Glutamatergic neuron (in vitro differentiated cells): ENCODE measurements around the gene BPNT1. TPM values are rescaled to one million over a fixed set of nuclear protein-coding genes. Genes with fewer than 3 reads are reported as not detected.
A peak's percentile ranks its signal among the peaks of the same experiment; 100 is the strongest.
"Not testable (repeated sequence)": the region's sequence is repeated elsewhere in the genome, so short reads cannot be mapped to it uniquely, and the experiment has no call there.

Source experiments
- DNase-seq: peaks from one replicate; pipeline ENCODE4 v3.0.0; 2022
- H3K27ac Mint-ChIP-seq: one replicate; pipeline ENCODE4 v1.8.0; 2020; ENCODE audit warnings: mild to moderate bottlenecking, mixed read lengths, inconsistent platforms; ENCODE audit not compliant: unreplicated experiment
- H3K27me3 Mint-ChIP-seq: one replicate; pipeline ENCODE4 v1.8.0; 2020; ENCODE audit warnings: mild to moderate bottlenecking, moderate library complexity, mixed read lengths, inconsistent platforms; ENCODE audit not compliant: unreplicated experiment
- H3K36me3 Mint-ChIP-seq: one replicate; pipeline ENCODE4 v1.8.0; 2020; ENCODE audit warnings: mild to moderate bottlenecking, mixed read lengths, inconsistent platforms; ENCODE audit not compliant: unreplicated experiment
- H3K4me1 Mint-ChIP-seq: one replicate; pipeline ENCODE4 v1.8.0; 2020; ENCODE audit warnings: mild to moderate bottlenecking, low read depth, mixed read lengths, inconsistent platforms; ENCODE audit not compliant: unreplicated experiment
- H3K4me3 Mint-ChIP-seq: one replicate; pipeline ENCODE4 v1.8.0; 2020; ENCODE audit warnings: mild to moderate bottlenecking, mixed read lengths, inconsistent platforms; ENCODE audit not compliant: unreplicated experiment
- H3K9me3 Mint-ChIP-seq: one replicate; pipeline ENCODE4 v1.8.0; 2020; ENCODE audit warnings: mild to moderate bottlenecking, moderate library complexity, mixed read lengths, inconsistent platforms; ENCODE audit not compliant: unreplicated experiment
- total RNA-seq: library from RNA; stranded (reverse); fragmentation: NEBNext Ultra II Directional; extraction: Animal tissue kit (Norgen Biotek cat#: 25700); gene quantifications from one replicate; pipeline ENCODE4 v1.2.1, GENCODE V29; 2021; ENCODE audit not compliant: unreplicated experiment
- TF ChIP-seq, protein P1 (sequence below): fragments of 200-600 bp; sonication (generic); IDR thresholded peaks from one replicate; pipeline ENCODE4 v1.5.0; 2021; ENCODE audit not compliant: partially characterized antibody, unreplicated experiment

Gene BPNT1
- total RNA-seq, 1 donor from 2014 or later = 26.0 TPM

DNA sequence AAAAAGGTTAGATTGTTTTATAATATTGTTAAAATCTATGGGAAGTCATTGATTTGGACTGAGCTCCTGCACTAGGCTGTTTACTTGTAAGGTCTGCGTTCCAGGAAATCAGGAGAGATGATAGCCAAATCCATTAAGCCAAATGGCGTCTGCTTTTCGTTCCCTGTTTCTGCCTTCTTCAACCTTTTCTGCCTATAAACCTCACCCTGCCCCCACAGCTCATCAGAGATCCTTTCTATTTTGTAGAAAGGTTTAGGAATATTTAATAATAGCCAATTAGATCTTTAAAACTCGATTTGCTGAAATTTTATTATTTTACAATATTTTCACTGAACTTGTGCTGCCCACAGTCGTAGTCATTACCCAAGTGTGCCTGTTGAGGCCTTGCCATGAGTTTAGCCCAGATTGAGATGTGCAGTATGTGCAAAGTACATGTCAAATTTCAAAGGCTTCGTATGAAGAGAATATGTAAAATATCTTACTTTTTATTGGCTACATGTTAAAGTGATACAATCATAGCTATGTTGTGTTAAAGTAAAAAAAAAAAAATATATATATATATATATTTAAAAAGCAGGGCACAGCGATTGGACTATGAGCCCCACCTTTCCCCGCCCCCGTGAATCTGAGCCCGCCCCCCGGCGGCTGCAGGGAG lies 3.9 kb upstream of the BPNT1 start:
- DNase-seq = no peak
- Mint-ChIP-seq H3K27ac (no peak overlapping the region), H3K9me3 (peaks cover 5% of the 10 kb centered on the region), H3K27me3 (peaks cover 4% of the 10 kb centered on the region), H3K36me3 (no peaks in the 10 kb centered on the region), H3K4me3 (peak overlapping the region; percentile 46), H3K4me1 (no peaks in the 10 kb centered on the region)
- TF ChIP-seq, protein P1, sequence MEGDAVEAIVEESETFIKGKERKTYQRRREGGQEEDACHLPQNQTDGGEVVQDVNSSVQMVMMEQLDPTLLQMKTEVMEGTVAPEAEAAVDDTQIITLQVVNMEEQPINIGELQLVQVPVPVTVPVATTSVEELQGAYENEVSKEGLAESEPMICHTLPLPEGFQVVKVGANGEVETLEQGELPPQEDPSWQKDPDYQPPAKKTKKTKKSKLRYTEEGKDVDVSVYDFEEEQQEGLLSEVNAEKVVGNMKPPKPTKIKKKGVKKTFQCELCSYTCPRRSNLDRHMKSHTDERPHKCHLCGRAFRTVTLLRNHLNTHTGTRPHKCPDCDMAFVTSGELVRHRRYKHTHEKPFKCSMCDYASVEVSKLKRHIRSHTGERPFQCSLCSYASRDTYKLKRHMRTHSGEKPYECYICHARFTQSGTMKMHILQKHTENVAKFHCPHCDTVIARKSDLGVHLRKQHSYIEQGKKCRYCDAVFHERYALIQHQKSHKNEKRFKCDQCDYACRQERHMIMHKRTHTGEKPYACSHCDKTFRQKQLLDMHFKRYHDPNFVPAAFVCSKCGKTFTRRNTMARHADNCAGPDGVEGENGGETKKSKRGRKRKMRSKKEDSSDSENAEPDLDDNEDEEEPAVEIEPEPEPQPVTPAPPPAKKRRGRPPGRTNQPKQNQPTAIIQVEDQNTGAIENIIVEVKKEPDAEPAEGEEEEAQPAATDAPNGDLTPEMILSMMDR = no peak

DNA sequence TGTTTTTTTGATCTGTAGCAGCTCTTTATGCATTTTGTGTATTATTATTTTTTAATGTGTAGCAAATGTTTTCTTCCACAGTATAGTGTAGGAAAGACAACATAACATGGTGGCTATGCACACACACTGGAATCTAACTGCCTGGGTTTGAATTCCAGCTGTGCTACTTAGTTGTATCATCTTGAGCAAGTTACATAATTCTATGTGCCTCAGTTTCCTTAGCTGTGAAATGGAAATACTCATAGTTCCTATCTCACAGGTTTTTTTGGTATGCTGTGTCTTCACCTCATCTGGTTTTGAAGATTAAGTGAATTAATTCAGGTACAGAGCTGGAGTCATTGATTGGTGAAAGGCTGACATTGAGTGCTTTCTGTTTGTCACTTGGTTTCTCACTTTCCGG lies 3.1 kb upstream of the BPNT1 start:
- H3K4me3 Mint-ChIP-seq = no peak overlapping the region
- TF ChIP-seq, protein P1 = no peak
- DNase-seq = no peak
- no peak overlapping the region for H3K27ac Mint-ChIP-seq
- no peaks in the 10 kb centered on the region for H3K36me3 Mint-ChIP-seq
- H3K27me3 Mint-ChIP-seq = peaks cover 4% of the 10 kb centered on the region
- peaks cover 2% of the 10 kb centered on the region for H3K9me3 Mint-ChIP-seq
- no peaks in the 10 kb centered on the region for H3K4me1 Mint-ChIP-seq

DNA sequence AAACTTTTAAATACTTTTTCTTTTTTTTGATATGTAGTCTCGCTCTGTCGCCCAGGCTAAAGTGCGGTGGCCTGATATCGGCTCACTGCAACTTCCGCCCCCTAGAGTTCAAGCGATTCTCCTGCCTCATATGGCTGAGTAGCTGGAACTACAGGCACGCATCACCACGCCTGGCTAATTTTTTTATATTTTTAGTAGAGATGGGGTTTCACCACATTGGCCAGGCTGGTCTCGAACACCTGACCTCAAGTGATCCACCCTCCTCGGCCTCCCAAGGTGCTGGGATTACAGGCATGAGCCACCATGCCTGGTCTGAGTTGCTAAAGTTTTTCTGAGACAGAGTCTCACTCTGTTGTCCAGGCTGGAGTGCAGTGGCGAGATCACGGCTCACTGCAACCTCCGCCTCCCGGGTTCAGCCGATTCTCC lies 3.3 kb downstream of the BPNT1 start:
- not testable (repeated sequence) for H3K27ac Mint-ChIP-seq, H3K4me1 Mint-ChIP-seq, H3K27me3 Mint-ChIP-seq, H3K4me3 Mint-ChIP-seq, H3K9me3 Mint-ChIP-seq, H3K36me3 Mint-ChIP-seq
- DNase-seq = peak; percentile 37
- TF ChIP-seq, protein P1 = peak; percentile 39

DNA sequence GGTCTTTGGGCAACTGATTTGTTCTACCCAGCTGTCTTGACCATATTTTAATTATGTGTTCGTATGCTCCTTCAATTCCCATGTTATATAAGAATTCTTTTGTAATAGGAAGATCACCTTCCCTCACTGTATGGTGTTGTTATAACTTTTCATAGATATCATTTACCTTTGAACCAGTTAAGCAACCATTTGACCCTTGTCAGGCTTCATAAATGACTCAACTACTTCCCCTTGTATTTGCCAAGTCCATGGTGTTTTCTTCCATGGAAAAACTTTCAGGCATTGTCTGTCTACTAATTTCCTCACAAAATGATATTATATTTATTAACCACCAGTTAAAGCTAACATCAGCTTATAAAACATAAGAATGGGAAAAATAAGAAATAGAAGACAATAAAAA lies 5.1 kb downstream of the BPNT1 start:
- no peak overlapping the region for H3K4me3 Mint-ChIP-seq
- peaks cover 2% of the 10 kb centered on the region for H3K4me1 Mint-ChIP-seq
- H3K27ac Mint-ChIP-seq = no peak overlapping the region
- H3K27me3 Mint-ChIP-seq = peaks cover under 1% of the 10 kb centered on the region
- H3K36me3 Mint-ChIP-seq = no peaks in the 10 kb centered on the region
- H3K9me3 Mint-ChIP-seq = no peaks in the 10 kb centered on the region
- TF ChIP-seq, protein P1 = no peak
- DNase-seq = no peak

DNA sequence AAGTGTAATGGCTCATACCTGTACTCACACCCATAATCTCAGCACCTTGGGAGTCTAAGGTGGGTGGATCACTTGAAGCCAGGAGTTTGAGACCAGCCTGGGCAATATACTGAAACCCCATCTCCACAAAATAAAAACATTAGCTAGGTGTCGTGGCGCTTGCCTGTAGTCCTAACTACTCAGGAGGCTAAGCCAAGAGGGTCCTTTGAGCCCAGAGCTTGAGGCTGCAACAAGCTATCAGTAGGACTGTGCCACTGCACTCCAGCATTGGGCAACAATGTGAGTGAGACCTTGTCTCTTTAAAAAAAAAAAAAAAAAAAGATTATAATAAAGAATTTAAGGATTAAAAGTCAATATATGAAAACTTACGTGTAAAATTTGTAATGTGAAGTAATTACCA lies 11.7 kb downstream of the BPNT1 start:
- TF ChIP-seq, protein P1 = no peak
- no peaks in the 10 kb centered on the region for H3K4me1 Mint-ChIP-seq
- H3K4me3 Mint-ChIP-seq = no peak overlapping the region
- no peaks in the 10 kb centered on the region for H3K36me3 Mint-ChIP-seq
- no peaks in the 10 kb centered on the region for H3K9me3 Mint-ChIP-seq
- no peak overlapping the region for H3K27ac Mint-ChIP-seq
- no peaks in the 10 kb centered on the region for H3K27me3 Mint-ChIP-seq
- no peak for DNase-seq
